HL-60 (cell line): Measurements from ENCODE around the gene FTH1.

Source experiments
- DNase-seq, 2 experiments: peaks; one replicate each; pipeline ENCODE4 v3.0.0-alpha.2; 2010 to 2020; ENCODE audit warnings: low read depth in 1 of 2, low spot score in 1 of 2
- H3K27ac ChIP-seq: fragments of 250-450 bp; sonication (Bioruptor Pico); replicated peaks from 2 replicates; pipeline ENCODE4 v1.5.1; 2020; ENCODE audit warnings: mild to moderate bottlenecking, moderate library complexity
- H3K27me3 ChIP-seq: fragments of 250-450 bp; sonication (Bioruptor Pico); 2 replicates; pipeline ENCODE4 v1.5.1; 2021; ENCODE audit warnings: mild to moderate bottlenecking, moderate library complexity; ENCODE audit not compliant: insufficient read depth, poor library complexity, severe bottlenecking
- H3K4me3 ChIP-seq: replicated peaks from 2 replicates; pipeline ENCODE4 v1.5.1; 2011; ENCODE audit warnings: mild to moderate bottlenecking, control low read depth, low read length; ENCODE audit not compliant: insufficient read depth
- GABPA ChIP-seq: IDR thresholded peaks from 2 replicates; pipeline ENCODE4 v1.6.1; 2012; ENCODE audit warnings: low read depth
- POLR2AphosphoS5 ChIP-seq: IDR thresholded peaks from 2 replicates; pipeline ENCODE4 v1.6.1; 2012; ENCODE audit warnings: low read depth
- SPI1 ChIP-seq: IDR thresholded peaks from 2 replicates; pipeline ENCODE4 v1.6.1; 2012; ENCODE audit warnings: low read depth, mild to moderate bottlenecking, borderline replicate concordance
- TF ChIP-seq, protein P1 (sequence below): IDR thresholded peaks from one replicate; pipeline ENCODE4 v1.5.1; 2011; ENCODE audit warnings: low read length, control low read depth, inconsistent platforms; ENCODE audit not compliant: insufficient read depth
- TF ChIP-seq, protein P2 (sequence below): IDR thresholded peaks from 2 replicates; pipeline ENCODE4 v1.6.1; 2012; ENCODE audit warnings: low read depth; ENCODE audit not compliant: insufficient replicate concordance

FTH1 gene

DNA sequence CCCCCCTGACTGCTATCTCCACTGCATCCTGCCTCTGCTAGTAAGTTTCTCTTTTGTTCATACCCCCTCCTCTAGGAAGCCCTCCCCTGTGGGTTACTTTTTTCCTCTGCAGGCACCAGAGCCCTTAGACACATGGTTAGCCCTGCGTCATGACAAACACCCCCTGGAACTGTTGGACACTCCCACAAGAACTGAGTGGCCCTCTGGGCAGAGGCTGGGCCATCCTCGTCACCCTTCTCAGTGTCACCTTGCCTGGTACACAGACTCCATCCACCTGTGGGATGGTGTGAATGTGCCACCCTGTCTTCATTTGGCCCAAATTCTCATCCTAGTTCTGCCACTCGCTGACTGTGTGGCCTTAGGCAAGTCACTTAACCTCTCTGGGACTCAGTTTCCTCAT, 46.0 kb downstream of the FTH1 start:
- no peak overlapping the region for H3K27ac ChIP-seq
- TF ChIP-seq, protein P1, sequence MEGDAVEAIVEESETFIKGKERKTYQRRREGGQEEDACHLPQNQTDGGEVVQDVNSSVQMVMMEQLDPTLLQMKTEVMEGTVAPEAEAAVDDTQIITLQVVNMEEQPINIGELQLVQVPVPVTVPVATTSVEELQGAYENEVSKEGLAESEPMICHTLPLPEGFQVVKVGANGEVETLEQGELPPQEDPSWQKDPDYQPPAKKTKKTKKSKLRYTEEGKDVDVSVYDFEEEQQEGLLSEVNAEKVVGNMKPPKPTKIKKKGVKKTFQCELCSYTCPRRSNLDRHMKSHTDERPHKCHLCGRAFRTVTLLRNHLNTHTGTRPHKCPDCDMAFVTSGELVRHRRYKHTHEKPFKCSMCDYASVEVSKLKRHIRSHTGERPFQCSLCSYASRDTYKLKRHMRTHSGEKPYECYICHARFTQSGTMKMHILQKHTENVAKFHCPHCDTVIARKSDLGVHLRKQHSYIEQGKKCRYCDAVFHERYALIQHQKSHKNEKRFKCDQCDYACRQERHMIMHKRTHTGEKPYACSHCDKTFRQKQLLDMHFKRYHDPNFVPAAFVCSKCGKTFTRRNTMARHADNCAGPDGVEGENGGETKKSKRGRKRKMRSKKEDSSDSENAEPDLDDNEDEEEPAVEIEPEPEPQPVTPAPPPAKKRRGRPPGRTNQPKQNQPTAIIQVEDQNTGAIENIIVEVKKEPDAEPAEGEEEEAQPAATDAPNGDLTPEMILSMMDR: no peak
- TF ChIP-seq SPI1 (no peak), POLR2AphosphoS5 (no peak), GABPA (no peak)
- TF ChIP-seq, protein P2, sequence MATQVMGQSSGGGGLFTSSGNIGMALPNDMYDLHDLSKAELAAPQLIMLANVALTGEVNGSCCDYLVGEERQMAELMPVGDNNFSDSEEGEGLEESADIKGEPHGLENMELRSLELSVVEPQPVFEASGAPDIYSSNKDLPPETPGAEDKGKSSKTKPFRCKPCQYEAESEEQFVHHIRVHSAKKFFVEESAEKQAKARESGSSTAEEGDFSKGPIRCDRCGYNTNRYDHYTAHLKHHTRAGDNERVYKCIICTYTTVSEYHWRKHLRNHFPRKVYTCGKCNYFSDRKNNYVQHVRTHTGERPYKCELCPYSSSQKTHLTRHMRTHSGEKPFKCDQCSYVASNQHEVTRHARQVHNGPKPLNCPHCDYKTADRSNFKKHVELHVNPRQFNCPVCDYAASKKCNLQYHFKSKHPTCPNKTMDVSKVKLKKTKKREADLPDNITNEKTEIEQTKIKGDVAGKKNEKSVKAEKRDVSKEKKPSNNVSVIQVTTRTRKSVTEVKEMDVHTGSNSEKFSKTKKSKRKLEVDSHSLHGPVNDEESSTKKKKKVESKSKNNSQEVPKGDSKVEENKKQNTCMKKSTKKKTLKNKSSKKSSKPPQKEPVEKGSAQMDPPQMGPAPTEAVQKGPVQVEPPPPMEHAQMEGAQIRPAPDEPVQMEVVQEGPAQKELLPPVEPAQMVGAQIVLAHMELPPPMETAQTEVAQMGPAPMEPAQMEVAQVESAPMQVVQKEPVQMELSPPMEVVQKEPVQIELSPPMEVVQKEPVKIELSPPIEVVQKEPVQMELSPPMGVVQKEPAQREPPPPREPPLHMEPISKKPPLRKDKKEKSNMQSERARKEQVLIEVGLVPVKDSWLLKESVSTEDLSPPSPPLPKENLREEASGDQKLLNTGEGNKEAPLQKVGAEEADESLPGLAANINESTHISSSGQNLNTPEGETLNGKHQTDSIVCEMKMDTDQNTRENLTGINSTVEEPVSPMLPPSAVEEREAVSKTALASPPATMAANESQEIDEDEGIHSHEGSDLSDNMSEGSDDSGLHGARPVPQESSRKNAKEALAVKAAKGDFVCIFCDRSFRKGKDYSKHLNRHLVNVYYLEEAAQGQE: no peak
- no peak for DNase-seq
- H3K4me3 ChIP-seq: no peak overlapping the region
- H3K27me3 ChIP-seq: peaks cover 19% of the 10 kb centered on the region

DNA sequence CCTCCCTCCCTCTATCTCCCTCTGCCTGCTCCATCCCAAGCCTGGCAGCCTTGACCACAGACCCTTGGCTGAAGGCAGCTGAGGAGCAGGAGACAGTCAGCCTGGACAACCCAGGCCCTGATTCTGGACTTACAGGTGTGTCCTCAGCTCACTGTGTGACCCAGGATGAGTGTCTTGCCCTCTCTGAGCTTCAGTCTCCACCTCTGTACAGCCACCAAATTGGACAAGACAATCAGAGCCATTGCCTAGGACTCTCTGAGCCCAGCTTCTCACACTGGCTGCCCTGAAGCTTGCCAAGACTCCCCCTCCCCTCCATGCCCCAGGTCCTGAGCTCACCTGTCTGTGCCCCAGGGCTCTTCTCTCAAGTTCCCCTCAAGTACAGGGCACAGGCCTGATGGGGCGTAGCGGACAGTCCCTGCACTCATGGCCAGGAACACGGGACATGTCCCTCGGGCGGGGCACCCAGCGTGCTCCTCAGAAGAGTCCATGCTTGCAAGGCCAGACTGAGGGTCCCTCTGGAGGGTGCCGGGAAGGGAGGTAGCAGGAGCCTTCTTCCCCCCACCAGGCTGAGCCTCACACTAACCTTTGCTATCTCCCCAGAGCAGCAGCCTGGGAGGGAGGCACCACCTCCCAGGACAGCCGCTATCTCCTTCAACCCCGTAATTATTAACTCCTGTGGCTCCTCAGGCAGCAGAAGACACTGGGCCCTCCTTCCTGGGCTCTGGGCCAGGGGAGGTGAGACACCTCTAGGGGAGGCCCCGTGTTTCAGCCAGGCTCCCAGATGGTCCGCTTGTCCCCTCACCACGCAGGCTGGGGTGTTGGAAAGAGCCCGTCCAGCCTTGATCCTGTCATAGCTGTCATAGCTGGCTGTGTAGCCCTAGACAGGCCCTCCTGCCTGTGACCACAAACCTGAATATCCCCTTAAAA, 47.5 kb downstream of the FTH1 start:
- Histone ChIP-seq H3K27ac (no peak overlapping the region), H3K4me3 (no peak overlapping the region), H3K27me3 (peaks cover 26% of the 10 kb centered on the region)
- DNase-seq: no peak
- no peak for TF ChIP-seq SPI1
- TF ChIP-seq, protein P2: no peak
- TF ChIP-seq POLR2AphosphoS5: no peak
- TF ChIP-seq GABPA: no peak
- TF ChIP-seq, protein P1: no peak

DNA sequence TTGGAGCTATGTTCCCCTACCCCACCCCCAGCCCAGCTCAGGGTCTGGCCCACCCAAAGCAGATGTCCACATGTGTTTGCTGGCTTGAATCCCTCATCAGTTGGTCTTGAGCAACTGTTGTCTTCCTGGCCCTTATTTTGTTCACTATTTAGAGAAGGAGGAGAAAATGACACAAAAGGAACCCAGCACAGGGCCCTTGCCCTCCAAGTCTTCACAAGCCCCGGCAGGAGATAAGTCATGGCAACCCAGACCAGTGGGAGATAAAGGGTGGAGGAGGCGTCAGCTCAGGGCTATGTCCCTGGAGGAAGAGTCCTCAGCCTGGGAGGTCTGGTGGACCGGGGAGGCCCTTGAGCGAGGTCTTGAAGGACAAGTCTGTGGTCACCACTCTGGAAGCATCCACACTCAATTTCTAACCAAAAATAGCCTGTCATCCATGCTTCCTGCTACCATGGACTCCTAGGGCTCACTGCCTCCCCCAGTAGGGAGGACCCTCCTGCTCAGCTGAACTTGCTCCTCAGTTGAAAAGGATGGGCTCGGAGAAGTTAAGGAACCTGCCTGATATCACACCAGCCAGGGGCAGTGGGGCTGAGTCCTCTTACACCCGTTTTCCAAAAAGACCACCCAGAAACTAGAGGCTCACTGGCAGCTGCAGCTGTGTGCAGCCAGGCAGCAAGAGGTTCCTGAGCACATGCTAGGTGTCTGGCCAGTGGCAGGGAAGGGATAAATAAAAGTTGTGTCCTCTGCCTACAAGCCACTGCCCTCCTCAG, 48.3 kb downstream of the FTH1 start:
- no peak overlapping the region for H3K27ac ChIP-seq
- DNase-seq: no peak
- TF ChIP-seq SPI1 (no peak), GABPA (no peak), POLR2AphosphoS5 (no peak)
- TF ChIP-seq, protein P1: no peak
- TF ChIP-seq, protein P2: no peak
- H3K4me3 ChIP-seq: no peak overlapping the region
- H3K27me3 ChIP-seq: peaks cover 26% of the 10 kb centered on the region
